Choroid plexus epithelial cell (primary cell): ENCODE data around the gene CCDC142.

Experiments used
- DNase-seq: peaks from one replicate; pipeline ENCODE4 v3.0.0-alpha.2; 2010; ENCODE audit warnings: low read depth
- H3K4me3 ChIP-seq: 2 replicates; pipeline ENCODE4 v1.5.1; 2011; ENCODE audit warnings: low read depth, mild to moderate bottlenecking, control low read depth, low read length, moderate library complexity
- CTCF ChIP-seq: conservative IDR thresholded peaks from 2 replicates; pipeline ENCODE4 v1.5.1; 2011; ENCODE audit warnings: low read depth, mild to moderate bottlenecking, control low read depth, inconsistent platforms, low read length, moderate library complexity

CCDC142 gene

GRCh38 chr2:74496997-74497776 lies 14.4 kb upstream of the CCDC142 start:
- DNase-seq, result no peak
- peak overlapping the region; percentile 35 for H3K4me3 ChIP-seq
- TF ChIP-seq CTCF, result no peak

GRCh38 chr2:74495440-74495839 lies 12.6 kb upstream of the CCDC142 start:
- DNase-seq, result no peak
- H3K4me3 ChIP-seq, result no peak overlapping the region
- TF ChIP-seq CTCF, result no peak

GRCh38 chr2:74493546-74493945 lies 10.7 kb upstream of the CCDC142 start:
- DNase-seq, result no peak
- TF ChIP-seq CTCF, result no peak
- no peak overlapping the region for H3K4me3 ChIP-seq

GRCh38 chr2:74491648-74492544 lies 9.1 kb upstream of the CCDC142 start:
- TF ChIP-seq CTCF, result no peak
- no peak for DNase-seq
- no peak overlapping the region for H3K4me3 ChIP-seq

- no peak for DNase-seq
- TF ChIP-seq CTCF, result no peak
These were observed 7.1 kb upstream of the CCDC142 start for GRCh38 chr2:74489906-74490305.

GRCh38 chr2:74488643-74489481 lies 6.1 kb upstream of the CCDC142 start:
- no peak for TF ChIP-seq CTCF
- no peak for DNase-seq
- H3K4me3 ChIP-seq, result no peak overlapping the region

More at GRCh38 chr2:74489906-74490305, 7.1 kb upstream of the CCDC142 start:
- no peak overlapping the region for H3K4me3 ChIP-seq
